Activated CD8-positive, alpha-beta memory T cell treated with anti-CD3 and anti-CD28 coated beads, Interleukin-2, amount 50 U/mL, for 1 hour (primary cell): ENCODE results near the gene HIC2.
"Not testable (repeated sequence)": the region's sequence is repeated elsewhere in the genome, so short reads cannot be mapped to it uniquely, and the experiment has no call there.

Source experiments
- DNase-seq: peaks from one replicate; pipeline ENCODE4 v3.0.0-alpha.2; 2020; ENCODE audit errors: extremely low read depth

The HIC2 gene

DNA sequence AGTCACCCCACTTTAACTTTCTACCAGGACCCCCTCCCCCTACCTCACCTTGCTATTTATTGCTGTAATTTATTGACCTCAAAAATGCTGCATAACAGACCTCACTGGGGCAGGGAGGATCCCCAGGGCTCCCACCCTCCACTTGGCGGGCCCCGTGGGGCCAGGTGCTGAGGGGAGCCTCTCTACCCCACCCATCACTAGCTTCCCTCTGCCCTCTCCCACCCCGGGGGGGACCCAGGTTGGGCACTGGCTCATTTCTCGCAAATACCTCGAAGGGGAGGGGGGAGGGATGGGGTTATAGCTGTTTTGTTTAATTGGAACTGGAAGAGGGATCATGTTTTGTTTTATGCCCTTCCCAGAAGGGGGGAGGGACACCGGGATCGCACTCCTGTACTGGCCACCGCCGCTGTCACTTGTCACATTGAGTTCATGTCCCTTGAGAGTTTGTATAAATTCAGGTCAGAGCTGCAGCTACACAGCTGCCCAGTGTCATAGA, 33.7 kb downstream of the HIC2 start:
- DNase-seq: no peak

DNA sequence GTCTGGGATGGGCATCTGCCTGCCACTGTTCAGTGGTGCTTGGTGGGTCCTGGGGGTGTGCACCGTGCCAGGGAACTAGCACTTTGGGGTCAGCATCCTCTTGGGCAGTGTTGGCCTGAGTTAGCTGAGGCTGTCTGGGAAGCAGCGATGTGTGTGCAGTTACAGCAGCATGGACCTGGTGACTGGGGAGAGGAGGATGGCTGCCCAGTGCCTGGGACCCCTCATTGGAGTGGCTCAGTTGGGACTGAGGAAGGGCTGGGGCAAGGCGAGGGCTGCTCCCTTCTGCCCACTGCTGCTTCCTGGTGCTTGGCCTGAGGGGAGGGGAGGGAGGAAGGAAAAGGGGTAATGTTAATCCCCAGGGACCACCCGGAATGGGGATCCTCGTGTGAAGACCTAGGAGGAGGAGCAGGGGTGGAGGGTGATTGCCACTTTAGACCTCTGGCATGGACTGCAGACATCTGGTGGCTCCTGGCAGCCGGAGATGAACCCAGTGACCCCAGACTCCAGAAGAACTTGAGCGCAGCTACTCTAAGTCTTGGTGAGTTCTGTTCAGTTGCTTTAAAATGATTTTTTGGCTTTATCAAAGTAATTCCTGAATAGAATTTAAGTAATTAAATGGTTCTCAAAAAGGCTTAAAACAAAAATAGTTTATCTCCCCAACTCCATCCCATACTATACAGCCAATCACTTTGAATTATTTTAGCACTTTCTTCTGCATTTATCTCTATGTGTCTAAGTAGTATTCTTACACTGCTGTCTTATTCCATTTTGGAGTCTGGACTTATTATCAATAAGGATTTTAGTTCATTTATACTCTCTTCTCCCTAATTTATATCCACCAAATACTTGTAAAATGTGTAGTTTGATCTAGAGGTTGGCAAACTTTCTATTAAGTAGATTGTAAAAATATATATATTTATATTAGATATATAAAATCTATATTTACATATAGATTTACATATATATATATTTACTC, 34.7 kb downstream of the HIC2 start:
- DNase-seq: no peak

DNA sequence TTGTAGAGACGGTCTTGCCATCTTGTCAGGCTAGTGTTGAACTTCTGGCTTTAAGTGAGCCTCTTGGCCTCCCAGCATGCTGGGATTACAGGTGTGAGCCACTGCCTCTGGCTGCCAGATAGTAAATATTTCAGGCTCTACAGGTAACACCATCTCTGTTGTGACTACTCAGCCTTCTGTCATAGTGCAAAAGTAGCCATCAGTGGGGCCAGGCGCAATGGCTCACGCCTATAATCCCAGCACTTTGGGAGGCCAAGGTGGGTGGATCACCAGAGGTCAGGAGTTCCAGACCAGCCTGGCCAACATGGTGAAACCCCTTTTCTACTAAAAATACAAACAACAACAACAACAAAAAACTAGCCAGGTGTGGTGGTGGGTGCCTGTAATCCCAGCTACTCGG, 35.5 kb downstream of the HIC2 start:
- not testable (repeated sequence) for DNase-seq

DNA sequence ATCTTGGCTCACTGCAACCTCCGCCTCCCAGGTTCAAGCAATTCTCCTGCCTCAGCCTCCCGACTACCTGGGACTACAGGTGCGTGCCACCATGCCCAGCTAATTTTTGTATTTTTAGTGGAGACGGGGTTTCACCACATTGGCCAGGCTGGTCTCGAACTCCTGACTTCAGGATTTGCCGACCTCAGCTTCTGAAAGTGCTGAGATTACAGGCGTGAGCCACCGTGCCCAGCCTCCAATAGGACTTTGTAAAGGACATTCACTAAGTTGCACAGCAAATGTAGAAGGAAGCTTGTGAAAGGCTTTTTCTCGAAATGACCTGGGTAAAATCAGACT, 37.8 kb downstream of the HIC2 start:
- not testable (repeated sequence) for DNase-seq

DNA sequence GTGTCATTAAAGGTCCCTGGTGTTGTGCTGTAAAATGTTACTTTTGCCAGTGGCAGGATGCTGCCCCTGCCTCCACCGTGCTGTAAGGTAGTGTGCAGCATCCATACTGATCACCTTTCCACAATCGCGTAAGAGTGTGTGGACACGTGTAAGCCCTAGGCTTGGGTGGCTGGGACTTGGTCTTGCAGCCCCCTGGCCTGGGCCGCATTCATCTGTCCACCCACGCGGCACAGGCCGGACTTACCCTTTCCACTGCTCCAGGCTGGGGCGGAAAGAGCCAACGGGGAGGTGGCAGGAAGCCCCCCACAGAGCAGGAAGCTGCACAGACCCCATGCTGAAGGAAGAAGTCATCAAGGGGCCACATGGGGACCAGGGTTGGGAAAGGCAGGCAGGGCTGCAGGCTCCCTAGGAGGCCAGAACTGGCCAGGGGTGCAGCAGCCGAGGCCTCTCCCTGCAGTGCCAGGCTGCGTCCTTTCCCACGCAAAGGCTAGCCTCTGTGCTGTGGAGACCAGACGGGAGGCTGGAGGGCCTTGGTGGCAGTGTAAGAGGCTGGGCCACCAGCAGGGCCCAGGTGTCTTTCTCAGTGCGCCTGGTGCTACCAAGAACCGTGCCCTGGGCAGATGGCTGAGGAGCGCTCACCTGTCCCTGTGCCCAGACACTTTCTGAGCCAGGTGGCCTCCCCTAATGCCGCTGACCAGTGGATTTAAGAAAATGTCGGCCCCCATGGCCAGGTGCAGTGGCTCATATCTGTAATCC, 38.3 kb downstream of the HIC2 start:
- DNase-seq: no peak

DNA sequence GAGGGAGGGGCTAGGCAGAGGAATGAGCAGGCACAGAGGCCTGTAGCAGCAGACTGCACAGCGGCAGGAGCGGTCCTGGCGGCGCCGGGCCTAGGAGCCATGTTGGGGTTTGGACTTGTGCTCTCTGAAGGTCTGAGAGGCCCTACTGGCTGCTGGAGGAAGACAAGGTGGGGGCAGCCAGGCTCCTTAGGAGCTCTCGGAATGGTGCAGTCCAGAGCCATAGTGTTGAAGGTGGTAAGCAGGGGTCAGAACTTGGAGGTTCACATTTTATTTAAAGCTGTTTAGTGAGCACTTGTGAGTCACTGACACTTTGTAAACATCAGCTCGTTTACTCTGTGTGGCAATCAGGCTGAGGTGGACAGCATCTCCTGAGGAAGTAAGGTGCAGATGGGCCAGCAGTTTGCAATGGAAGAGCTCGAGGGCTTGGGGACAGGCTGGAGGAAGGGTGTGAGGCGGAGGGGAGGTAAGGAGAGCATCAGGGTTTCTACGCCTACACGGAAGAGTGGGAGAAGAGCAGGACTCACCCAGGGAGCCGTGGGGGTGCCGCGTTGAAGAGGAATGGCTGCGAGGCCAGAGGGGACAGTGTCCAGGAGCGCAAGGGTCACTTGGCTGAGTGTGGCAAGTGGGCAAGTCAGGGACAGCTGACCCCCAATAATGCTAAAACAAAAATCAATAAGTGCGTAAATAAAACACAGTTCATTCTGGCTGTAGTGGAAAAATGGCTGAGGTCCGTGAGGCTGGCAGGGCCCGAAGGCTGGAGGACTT, 40.0 kb downstream of the HIC2 start:
- no peak for DNase-seq

DNA sequence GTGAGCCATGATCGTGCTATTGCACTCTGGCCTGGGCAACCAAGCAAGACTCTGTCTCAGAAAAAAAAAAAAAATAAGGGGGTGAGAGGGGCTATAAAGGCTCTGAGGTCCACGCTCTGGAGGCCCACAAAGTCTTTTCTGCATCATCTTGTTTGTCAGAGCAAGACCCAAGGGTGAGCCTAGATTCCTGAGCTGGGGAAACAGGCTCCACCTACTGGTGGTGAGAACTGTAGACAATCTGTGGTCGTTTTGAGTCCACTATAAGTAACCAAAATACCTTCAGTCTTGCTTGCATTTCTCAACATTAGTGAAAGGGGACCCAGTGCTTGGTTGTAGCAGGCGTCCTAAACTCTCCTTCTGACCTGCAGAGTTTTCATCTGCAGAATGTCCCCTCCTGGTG, 45.5 kb downstream of the HIC2 start:
- not testable (repeated sequence) for DNase-seq

DNA sequence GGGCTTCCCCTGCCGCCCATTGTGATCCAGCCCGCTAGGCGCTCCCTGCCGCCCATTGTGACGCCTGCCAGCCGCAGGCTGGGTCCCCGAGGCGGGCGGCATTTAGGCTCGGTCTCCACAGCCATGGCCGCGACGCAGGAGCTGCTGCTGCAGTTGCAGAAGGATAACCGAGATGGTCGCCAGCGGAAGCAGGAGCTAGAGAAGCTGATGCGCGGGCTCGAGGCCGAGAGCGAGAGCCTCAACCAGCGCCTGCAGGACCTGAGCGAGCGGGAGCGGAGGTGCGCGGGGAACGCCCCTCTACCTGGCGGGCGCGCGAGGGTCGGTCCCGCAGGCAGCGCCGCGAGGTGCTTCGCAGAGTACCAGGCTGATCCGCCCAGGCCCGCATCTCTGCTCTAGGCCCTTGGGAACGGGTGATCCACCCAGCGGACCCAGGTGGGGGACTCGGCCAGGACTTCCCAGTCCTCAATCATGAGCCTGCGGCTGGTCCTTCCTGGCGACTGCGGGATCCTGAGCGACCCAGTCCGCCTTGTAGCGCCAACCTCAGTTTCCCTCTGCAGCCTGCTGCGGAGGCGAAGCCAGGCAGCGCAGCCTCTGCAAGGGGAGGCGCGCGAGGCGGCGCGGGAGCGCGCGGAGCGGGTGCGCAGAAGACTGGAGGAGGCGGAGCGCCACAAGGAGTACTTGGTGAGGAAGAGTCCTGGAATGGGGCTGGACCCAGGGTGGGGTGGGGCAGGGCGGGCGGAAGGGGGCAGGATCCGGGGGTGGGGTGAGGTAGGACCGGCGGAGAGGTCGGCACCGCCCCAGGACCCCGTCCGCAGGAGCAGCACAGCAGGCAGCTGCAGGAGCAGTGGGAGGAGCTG, 50.4 kb downstream of the HIC2 start, which contains the start of gene TMEM191C:
TSS of gene TMEM191C (plus strand) at position 51 of the 857 bp plus-strand sequence. CDS start at position 124, 73 bp downstream.
- DNase-seq: not testable (repeated sequence)

DNA sequence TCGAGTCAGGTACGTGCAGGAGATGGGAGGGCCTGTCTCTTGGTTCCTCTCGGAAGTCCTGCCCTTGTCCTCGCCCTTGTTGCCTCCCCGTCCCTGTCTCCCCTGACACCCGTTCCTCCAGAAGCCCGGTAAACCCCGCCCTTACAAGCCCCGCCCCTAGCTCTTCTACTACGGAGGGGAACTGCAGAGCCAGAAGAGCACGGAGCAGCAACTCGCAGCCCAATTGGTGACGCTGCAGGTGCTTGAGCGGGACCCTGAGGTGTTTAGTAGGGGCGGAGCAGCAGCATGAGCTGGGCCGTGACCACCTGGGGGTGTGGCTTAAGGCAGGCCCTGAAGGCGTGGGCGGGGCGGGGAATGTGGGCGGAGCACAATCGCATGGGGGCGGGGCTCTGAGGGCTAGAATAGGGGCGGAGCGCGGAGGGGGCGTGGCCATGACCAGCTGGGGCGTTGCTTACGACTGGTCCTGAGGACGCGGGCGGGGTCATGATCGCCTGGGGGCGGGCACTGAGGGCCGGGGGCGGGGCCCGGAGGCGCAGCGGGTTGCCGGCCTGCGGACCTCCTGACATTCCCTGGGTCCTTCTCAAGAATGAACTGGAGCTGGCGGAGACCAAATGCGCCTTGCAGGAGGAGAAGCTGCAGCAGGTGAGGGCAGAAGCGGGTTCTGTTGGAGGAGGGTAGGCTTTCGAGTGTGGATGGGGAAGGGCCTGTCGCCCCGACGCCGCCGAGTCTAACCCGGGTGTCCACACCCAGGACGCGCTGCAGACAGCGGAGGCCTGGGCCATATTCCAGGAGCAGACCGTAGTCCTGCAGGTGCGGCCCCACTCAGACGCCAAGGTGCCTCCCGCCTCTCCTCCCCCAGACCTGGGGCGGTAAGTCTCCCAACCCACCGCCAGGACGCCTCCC, 51.3 kb downstream of the HIC2 start:
- DNase-seq: peak; percentile 75

DNA sequence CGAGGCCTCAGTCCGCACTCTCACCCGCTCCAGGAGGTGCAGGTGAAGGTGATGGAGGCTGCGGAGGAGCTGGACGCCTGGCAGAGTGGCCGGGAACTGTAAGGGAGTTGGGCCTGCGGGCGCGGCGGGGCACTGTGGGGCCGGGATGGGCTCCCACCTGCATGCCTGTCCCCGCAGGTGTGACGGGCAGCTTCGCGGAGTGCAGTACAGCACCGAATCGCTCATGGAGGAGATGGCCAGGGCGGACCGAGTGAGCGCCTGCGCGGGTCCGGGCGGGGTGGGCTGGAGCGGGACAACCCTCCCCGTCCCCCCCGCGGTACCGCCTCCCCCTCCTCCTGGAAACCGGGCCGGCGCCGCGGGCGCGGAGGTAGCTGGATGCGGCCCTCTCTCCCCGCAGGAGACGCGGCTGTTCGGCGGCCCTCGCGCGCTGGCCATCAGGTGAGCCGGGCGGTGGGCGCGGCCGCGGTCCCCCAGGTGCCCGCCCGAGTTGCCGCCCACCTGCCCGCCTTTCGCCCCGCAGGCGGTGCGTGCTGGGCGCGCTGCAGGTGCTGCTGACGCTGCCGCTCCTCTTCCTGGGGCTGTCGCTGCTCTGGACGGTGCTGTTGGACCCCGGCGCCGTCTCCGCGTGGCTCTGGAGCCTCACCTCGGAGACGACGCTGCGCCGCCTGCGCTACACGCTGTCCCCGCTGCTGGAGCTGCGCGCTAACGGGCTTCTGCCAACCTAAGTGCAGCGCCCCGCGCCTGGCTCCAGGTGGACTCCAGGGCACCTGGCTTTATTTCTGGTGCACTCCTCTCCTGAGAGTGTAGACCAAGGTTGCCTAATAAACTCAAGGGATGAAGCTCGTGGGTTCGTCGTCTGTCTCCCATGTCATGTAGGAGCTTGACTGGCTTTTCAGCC, 52.2 kb downstream of the HIC2 start:
- DNase-seq: not testable (repeated sequence)

DNA sequence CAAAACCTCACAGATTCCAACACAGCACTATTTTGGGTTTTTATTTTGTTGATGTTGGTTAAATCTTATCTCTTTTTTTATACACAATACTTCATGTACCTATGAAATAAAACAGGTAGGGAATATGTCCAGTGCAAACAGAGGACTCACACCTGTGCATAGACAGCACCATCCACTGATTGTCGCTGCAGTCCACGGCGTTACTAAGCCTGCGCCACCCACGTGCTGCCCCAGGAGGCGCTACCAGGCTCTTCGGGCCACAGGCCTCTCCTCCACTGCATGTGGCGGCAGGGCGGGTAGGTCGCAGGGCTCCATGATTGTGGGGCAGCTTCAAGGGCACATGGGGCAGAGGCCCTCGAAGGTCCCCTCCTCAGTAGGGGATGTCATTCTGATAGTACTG, 55.8 kb downstream of the HIC2 start:
- DNase-seq: not testable (repeated sequence)

DNA sequence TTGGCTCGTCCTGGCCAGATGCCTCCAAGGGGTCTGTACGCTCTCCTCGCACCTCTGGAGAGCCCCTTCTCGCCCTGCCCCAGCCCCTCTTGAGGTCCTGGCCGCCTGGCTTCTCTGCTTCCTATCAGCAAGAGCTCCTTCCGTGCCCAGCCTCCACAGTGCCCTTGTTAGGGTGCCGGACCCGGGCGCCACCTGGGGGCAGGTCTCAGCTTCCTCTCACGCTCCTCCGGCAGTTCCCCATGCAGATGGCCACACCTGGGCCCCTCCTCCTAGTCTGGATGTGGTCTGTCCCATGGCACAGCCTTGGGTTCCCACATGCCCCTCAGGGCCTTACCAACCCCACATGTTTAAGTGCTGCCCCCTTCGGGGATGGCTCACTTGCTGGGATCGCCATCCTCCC, 56.5 kb downstream of the HIC2 start:
- DNase-seq: not testable (repeated sequence)

DNA sequence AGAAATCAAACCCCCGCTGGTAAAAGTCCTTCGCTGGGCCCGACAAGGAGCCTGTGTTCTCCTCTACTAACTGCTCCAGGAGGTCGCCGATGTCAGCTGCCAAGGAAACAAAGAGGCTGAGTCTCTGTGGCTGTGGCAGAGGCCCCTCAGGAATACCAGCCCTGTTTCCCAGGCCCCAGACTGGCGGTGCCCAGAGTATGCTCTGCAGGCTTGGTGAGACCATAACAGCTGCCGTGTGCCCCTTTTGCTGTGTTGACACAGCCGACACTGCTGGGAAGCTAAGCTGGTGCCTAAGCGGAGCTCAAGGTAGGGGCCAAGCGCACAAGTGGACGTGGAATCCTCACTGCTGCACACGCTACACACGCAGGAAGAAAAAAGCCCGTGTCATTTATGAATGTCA, 66.9 kb downstream of the HIC2 start:
- not testable (repeated sequence) for DNase-seq

DNA sequence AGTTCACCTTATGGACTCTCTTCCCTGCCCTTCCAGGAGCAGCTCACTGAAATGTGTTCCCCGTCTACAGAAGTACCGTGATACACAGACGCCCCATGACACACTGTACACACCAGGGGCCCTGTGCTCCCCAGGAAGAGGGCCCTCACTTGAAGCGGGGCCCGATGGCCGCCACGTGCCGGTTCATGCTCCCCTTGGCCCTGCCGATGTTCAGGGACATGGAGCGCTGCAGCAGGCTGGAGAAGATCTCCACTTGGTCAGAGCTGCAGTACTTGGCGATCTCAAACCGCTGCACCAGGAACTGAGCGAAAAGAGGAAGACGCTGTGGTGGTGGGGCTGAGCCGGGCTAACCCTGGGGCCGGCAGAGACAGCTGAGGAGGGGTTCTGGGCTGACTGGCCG, 70.6 kb downstream of the HIC2 start:
- DNase-seq: not testable (repeated sequence)

DNA sequence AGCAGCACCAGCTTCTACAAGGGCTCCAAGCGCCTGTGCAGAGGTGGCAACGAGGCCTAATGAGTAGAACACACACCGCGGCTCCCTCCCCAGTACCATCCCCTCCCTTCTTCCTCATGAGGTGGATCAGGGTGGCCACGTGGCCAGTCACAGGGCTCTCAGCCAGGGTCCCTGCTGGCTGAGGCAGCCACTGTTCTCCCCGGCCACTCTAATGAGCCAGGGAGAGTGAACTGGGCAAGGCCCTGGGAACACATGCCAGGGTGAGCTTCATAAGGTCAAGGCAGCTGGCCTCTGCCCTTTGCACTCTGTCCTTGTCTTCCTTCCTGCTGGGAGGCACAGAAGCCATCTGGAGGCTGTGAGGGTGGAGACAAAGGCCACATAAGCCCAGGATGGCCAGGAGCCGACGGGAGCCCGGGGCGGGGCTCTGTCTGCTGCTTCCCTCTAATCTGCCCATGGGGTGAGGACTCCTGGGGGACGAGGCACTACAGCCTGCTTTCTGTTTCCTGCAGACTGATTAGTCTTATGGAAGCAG, 72.0 kb downstream of the HIC2 start:
- not testable (repeated sequence) for DNase-seq

DNA sequence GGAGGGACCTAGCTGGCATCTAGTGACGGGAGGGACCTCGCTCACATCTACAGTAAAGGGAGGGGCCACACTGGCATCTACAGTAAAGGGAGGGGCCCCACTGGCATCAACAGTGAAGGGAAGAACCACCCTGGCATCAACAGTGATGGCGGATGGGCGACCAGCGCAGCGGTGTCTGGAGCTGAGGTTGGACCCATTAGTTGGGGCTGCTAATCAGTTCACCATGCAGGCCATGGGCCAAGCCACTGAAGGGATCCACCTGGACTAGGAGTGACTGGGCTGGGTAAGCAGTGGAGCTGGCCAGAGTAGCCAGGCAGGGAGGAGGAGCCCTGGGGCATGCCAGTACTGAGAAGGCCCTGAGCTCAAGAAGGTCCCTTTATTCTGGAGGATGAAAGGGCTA, 73.4 kb downstream of the HIC2 start:
- not testable (repeated sequence) for DNase-seq

DNA sequence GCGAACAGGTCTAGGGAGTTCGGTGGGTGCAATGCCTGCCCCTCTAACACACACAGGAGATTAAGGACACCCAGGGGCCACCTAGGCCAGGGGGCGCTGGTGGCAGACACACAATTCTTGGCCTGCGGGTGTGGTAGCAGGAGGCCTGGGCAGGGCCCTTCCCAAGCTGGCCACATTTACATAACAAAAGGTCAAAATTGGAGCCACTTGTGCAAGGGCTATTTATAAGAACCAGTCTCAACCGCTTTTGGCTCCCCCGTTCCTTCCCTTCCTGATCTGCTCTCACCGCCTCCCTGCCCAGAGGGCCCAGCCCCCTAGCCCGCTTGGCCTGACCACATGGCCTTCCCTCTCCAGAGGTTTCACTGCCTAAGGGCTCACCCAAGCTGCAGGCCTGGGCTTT, 75.1 kb downstream of the HIC2 start:
- not testable (repeated sequence) for DNase-seq
